SIG-M5 (cell line): ENCODE results near the gene NPM1.

Experiments used
- DNase-seq: peaks from one replicate; lab custom pipeline; 2025; lab: John Stamatoyannopoulos, UW

NPM1 gene

DNA sequence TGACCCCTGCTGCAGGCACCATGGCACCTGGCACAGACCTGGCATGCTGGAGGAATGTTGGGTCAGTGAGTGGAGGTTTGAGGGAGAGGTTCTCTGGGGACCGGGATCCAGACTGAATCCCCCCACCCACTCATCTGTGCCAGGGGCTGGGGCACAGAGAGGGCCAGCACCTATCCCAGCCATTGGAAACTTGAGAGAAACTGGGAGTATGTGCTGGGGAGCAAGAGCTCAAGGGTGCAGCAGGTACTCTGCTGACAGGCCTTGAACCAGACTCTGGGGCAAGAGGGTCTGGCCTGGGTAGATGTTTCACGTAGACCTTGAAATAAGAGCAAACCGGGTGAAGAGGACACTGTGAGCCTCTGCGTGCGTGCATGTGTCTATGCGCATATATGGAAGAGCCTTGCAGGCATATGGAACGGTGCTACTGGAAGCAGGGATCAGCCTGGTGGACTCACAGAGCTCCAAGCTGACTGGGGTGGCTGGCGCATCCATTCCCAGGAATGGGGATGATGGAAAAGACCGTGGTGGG is 40.6 kb downstream of the NPM1 start:
- no peak for DNase-seq

GRCh38 chr5:171428809-171429542 is 41.3 kb downstream of the NPM1 start:
- DNase-seq, result no peak

DNA sequence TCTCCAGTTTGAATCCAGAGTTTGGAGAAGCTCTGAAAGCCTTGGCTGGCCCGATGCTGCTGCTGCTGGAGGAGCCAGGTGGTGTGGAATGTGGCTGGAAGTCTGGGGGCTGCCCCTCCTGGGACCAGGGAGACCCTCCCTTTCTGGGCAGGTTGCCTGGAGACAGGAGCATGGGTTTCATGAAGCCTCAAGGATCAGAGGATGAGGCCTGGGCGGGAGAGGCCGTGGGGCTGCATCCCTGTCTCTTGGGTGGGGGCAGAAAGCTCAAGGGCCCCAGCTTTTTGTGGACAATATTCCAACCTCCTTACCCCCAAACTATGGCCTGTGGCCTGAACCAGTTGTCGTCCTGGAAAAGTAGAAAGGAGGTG is 41.9 kb downstream of the NPM1 start:
- DNase-seq, result no peak

- DNase-seq, result no peak
Observed at GRCh38 chr5:171431251-171431777, 43.7 kb downstream of the NPM1 start.

DNA sequence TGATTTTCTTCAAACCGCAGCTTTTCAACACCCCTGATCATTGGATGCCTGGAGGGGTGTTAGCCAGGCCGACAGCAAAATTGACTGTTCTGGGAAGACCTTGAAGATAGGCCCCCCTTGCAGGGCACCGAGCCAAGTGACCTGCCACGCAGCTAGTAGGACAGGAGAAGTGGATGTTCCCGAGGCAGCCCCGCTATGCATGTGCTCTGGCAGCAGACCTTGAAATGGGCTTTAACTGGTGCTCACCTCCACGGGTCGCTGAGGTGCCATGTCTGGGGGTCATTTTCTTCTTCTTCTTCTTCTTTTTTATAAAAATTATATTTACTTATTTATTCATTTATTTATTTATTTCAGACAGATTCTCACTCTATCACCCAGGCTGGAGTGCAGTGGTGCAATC is 44.4 kb downstream of the NPM1 start:
- DNase-seq, result no peak

GRCh38 chr5:171432583-171433351 is 45.1 kb downstream of the NPM1 start:
- DNase-seq, result no peak

DNA sequence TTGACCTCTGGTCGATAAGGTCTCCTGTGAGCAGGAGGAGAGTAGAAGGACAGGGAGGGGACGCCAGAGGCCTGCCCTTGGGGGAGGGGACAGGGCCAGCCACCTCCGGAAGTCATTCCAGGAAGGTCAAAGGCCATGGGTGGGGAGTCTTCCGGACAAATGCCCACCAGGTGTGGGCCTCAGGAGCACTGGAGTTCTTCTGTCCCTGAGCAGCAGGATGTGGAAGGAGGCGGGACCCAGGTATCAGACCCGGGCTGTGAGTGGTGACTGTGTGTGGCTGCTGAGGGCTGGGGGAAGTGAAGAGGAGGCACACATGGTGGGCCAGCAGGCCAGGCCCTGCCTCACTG is 45.7 kb downstream of the NPM1 start:
- DNase-seq, result no peak

DNA sequence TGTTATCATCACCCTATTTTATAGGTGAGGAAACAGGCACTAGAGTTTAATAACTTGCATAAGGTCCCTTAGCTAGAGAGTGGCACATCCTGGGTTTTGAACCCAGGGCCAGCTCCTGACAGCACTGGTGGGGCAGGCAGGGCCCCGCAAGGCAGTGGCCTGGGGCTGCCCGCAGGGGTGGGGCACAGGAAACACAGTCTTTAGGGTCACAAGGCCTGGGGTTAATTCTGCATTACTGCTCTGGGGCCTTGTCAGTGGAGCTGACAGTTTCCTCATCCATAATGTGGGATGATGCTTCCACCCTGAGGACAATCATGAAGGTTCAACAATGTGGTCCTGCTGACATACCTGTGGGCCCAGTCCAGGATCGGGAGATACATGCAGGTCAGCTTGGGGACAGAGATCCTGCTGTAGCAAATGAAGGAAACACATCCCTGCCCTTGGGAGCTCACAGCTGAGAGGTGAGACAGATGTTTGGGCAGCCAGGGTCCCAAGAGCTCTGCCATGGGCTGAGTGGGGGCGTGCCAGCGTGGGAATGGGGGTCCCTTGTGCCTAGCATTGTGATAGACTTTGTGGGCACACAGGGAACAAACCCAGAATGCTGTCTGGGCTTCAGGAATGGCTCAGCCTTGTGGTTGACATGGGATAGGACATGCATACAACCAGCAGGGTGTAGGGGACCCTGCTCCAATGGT is 46.5 kb downstream of the NPM1 start:
- no peak for DNase-seq

GRCh38 chr5:171434874-171435273 is 47.2 kb downstream of the NPM1 start:
- no peak for DNase-seq

DNA sequence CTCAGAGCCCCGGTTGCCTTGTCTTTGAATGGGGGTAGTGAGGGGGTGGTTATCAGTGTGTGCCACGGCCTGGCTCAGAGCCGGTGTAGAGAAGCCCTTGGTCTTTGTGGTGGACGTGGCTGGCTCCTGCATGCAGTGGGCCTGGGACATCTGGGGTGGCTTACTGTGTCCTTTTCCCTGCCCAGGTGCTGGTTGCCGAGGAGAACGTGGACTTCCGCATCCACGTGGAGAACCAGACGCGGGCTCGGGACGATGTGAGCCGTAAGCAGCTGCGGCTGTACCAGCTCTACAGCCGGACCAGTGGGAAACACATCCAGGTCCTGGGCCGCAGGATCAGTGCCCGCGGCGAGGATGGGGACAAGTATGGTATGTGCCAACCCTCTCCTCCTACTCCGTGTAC is 48.3 kb downstream of the NPM1 start:
- no peak for DNase-seq

DNA sequence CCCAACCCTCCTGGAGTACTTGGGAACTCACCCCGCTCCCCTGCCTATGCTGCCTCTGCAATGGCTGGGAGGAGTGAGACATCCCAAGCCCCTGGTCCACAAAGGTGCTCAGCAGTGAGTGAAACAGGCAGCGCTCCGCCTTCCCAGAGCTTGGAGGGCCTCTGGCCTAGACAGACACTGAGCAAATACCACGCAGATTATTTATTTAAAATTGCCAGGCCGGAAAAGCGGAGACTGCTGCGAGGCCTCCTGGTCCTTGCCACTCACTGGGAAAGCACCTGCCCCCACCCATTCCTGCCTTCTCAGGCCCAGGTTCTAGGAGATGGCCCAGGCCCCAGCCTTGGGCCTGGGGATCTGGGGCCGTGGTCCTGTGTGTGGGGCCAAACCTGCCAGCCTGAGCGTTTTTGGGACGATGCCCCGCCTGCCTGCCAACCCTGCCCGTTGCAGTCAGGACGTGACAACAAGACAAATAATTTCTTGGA is 49.2 kb downstream of the NPM1 start:
- no peak for DNase-seq

- DNase-seq, result no peak
Observed at GRCh38 chr5:171437286-171437821, 49.7 kb downstream of the NPM1 start.

DNA sequence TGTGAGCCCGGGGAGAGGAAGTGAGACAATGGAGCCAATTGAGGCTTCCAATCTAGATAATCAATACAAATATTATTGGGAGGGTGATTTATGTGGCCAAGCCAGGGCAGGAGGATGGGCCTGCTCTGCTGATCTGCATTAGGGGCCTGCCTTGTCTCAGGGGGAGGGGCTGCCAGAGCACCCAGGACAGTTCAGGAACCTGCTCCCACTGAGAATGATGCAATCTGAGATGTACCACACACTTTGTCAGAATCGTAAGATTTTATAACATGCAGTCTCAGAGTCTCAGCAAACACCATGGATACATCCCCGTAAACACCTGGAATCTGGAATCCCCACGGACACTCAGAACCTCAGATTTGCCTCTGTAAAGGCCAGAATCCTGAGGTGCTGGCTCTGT is 51.1 kb downstream of the NPM1 start:
- DNase-seq, result no peak

- no peak for DNase-seq
Observed at GRCh38 chr5:171441246-171441791, 53.7 kb downstream of the NPM1 start.

- DNase-seq, result no peak
Observed at GRCh38 chr5:171442287-171443042, 54.8 kb downstream of the NPM1 start.

DNA sequence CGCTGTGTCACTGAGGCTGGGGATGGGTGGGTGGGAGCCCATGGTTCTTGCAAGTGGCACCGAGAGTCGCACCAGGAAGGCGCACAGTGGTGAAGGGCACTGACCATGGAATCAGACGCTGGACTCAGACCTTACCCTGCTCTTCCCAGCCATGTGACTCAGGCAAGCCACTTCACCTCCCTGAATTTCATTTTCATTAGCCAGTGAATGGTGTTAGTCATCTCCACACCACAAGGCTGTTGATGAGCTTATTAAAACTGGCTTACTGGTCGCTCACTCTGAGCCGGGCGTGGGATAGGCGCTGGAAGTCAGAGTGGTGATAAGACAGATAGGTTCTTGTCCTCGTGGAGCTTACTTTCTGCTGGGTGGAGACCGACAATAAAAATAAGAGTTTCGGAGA is 56.9 kb downstream of the NPM1 start:
- no peak for DNase-seq

DNA sequence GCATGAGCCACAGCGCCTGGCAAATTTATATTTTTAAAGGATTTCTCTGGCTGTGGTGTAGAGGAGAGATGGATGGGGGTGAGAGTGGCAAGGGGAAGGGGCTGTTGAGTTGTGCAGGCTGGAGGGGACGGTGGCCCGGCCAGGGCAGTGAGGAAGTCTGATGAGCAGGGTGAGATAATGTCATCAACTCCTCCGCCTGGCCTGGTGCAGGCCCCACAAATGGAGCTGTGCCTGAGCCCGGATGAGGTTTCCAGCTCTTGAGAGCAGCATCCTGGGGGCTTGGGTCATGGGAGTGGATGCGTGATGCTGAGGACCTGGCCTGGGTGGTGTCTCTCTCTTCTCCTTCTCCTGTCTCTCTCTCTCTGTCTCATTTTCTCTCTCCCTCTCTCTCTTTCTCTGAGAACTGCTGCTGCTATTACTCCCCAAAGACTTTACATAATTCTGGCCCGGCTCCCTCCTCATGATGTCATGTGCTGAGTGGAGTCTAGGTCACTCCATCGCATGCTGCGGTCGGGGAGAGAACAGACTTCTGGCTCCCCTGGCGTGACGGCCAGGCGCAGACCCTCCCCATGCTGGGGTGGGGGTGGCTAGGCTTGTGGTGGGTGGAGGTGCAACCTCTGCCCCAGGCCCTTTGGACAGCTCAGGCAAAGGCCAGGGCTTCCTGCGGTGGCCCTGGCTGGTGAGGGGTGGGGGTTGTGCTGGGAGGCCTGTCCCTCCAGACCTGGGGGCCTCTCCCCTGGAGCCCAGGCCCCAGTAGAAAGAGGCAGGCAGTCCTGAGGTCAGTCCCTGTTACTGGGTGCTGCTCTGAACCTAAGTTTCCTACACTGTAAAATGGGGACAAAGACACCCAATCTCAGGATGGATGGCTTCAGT is 58.2 kb downstream of the NPM1 start:
- no peak for DNase-seq

GRCh38 chr5:171447226-171447625 is 59.6 kb downstream of the NPM1 start:
- no peak for DNase-seq

DNA sequence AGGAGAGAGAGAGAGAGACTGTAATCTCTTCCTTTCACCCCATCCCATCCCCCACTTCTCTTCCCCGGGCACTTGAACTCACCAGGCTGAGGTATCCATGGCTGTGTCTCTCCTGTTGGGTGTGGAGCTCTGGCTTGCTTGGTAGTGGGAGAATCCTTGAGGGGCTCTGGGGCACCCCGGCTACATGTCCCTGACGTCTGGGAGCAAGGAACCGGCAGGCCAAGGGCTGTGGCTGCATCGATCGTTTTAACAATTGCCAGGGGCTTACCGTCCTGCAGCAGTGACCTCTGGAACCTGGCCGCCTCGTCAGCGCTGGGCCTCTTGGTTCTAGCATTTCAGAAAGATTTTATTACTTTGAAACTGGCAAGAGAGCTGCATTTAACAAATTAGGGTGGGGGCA is 61.8 kb downstream of the NPM1 start:
- no peak for DNase-seq
